HuH-7.5 (cell line): ENCODE data around the gene PCDHGB2.
"Not testable (repeated sequence)": the region's sequence is repeated elsewhere in the genome, so short reads cannot be mapped to it uniquely, and the experiment has no call there.

Experiments used
- DNase-seq: peaks from one replicate; pipeline ENCODE4 v3.0.0; 2011; ENCODE audit warnings: low spot score

PCDHGB2 gene

GRCh38 chr5:141359790-141360426 lies at the start of gene PCDHGB2:
Gene PCDHGB2, plus strand, starts transcription at chr5:141359994. Its CDS starts 142 bp downstream, at chr5:141360136.
- DNase-seq: no peak

- no peak for DNase-seq
Measured at GRCh38 chr5:141313711-141314110, 46.1 kb upstream of the PCDHGB2 start.

- not testable (repeated sequence) for DNase-seq
Measured at GRCh38 chr5:141316963-141317362, 42.8 kb upstream of the PCDHGB2 start.

- no peak for DNase-seq
Measured at GRCh38 chr5:141319202-141319601, 40.6 kb upstream of the PCDHGB2 start.

- no peak for DNase-seq
Measured at GRCh38 chr5:141319699-141320098, 40.1 kb upstream of the PCDHGB2 start.

GRCh38 chr5:141320225-141321169 lies 39.3 kb upstream of the PCDHGB2 start, which contains the start of gene TAF7:
Gene TAF7, minus strand, starts transcription at chr5:141320784. Its CDS starts 740 bp downstream, at chr5:141320044.
- DNase-seq: peak; percentile 64

- no peak for DNase-seq
Measured at GRCh38 chr5:141322261-141322660, 37.5 kb upstream of the PCDHGB2 start.

- peak; percentile 64 for DNase-seq
Measured at GRCh38 chr5:141326088-141326854, 33.5 kb upstream of the PCDHGB2 start.

- DNase-seq: no peak
Measured at GRCh38 chr5:141328231-141328630, 31.6 kb upstream of the PCDHGB2 start.

GRCh38 chr5:141330299-141331080 lies 29.3 kb upstream of the PCDHGB2 start, which contains the start of gene PCDHGA1:
Gene PCDHGA1, plus strand, starts transcription at chr5:141330514.
- peak; percentile 55 for DNase-seq

- DNase-seq: not testable (repeated sequence)
Measured at GRCh38 chr5:141332571-141332970, 27.2 kb upstream of the PCDHGB2 start.

- DNase-seq: peak; percentile 57
Measured at GRCh38 chr5:141338538-141339306, 21.1 kb upstream of the PCDHGB2 start, which contains the start of gene PCDHGA2. Gene PCDHGA2, plus strand, starts transcription at chr5:141338760.

GRCh38 chr5:141340781-141341354 lies 18.9 kb upstream of the PCDHGB2 start:
- not testable (repeated sequence) for DNase-seq

- no peak for DNase-seq
Measured at GRCh38 chr5:141342773-141343172, 17.0 kb upstream of the PCDHGB2 start.

GRCh38 chr5:141343242-141343952 lies 16.4 kb upstream of the PCDHGB2 start, which contains the start of gene PCDHGA3:
Gene PCDHGA3, plus strand, starts transcription at chr5:141343829. Its CDS starts 205 bp downstream, at chr5:141344034.
- DNase-seq: no peak

GRCh38 chr5:141343953-141344463 lies 15.8 kb upstream of the PCDHGB2 start:
- no peak for DNase-seq

- DNase-seq: no peak
Measured at GRCh38 chr5:141345327-141345726, 14.5 kb upstream of the PCDHGB2 start.

GRCh38 chr5:141346017-141346416 lies 13.8 kb upstream of the PCDHGB2 start:
- DNase-seq: not testable (repeated sequence)
